Trophoblast cell (in vitro differentiated cells and primary cell): Measurements from ENCODE around the gene HOXA5.

ENCODE experiments used
- DNase-seq, 2 donors: peaks; one replicate each; pipeline ENCODE4 v3.0.0-alpha.2; 2016
- H2AFZ ChIP-seq: 2 replicates; pipeline ENCODE4 v1.6.1; 2013; ENCODE audit warnings: low read length, moderate library complexity, mild to moderate bottlenecking; ENCODE audit not compliant: insufficient read depth, poor library complexity
- H2AK5ac ChIP-seq: 2 replicates; pipeline ENCODE4 v1.6.1; 2013; ENCODE audit warnings: mild to moderate bottlenecking, low read length
- H2BK120ac ChIP-seq: 2 replicates; pipeline ENCODE4 v1.6.1; 2013; ENCODE audit warnings: low read length, mild to moderate bottlenecking, moderate library complexity; ENCODE audit not compliant: insufficient read depth, poor library complexity
- H2BK12ac ChIP-seq: 2 replicates; pipeline ENCODE4 v1.6.1; 2013; ENCODE audit warnings: mild to moderate bottlenecking, low read length, moderate library complexity
- H2BK5ac ChIP-seq: 2 replicates; pipeline ENCODE4 v1.6.1; 2013; ENCODE audit warnings: low read length, low read depth, moderate library complexity, mild to moderate bottlenecking; ENCODE audit not compliant: poor library complexity
- H3K14ac ChIP-seq: 2 replicates; pipeline ENCODE4 v1.6.1; 2013; ENCODE audit warnings: mild to moderate bottlenecking, low read length
- H3K18ac ChIP-seq: 2 replicates; pipeline ENCODE4 v1.6.1; 2013; ENCODE audit warnings: mild to moderate bottlenecking, low read length
- H3K23ac ChIP-seq: 2 replicates; pipeline ENCODE4 v1.6.1; 2013; ENCODE audit warnings: low read length
- H3K27ac ChIP-seq: 2 replicates; pipeline ENCODE4 v1.5.1; 2013; ENCODE audit warnings: low read depth, mild to moderate bottlenecking, inconsistent platforms, low read length, moderate library complexity
- H3K27me3 ChIP-seq: 2 replicates; pipeline ENCODE4 v1.6.1; 2013; ENCODE audit warnings: inconsistent platforms, mild to moderate bottlenecking, low read length, moderate library complexity; ENCODE audit not compliant: insufficient read depth
- H3K36me3 ChIP-seq, 2 experiments: 1 replicate in 1 of 2; 2 replicates in 1 of 2; pipeline ENCODE4 v1.6.1; 2013; ENCODE audit warnings: low read length in 2 of 2, mild to moderate bottlenecking in 2 of 2, moderate library complexity in 1 of 2; ENCODE audit not compliant: insufficient read depth in 2 of 2, control insufficient read depth in 1 of 2
- H3K4ac ChIP-seq: 2 replicates; pipeline ENCODE4 v1.6.1; 2013; ENCODE audit warnings: low read depth, mild to moderate bottlenecking, low read length, moderate library complexity
- H3K4me1 ChIP-seq, 2 experiments: 1 replicate in 1 of 2; 2 replicates in 1 of 2; pipeline ENCODE4 v1.6.1; 2013; ENCODE audit warnings: low read length in 2 of 2, mild to moderate bottlenecking in 2 of 2, moderate library complexity in 1 of 2; ENCODE audit not compliant: insufficient read depth in 2 of 2, control insufficient read depth in 1 of 2
- H3K4me2 ChIP-seq: 2 replicates; pipeline ENCODE4 v1.6.1; 2013; ENCODE audit warnings: inconsistent platforms, mild to moderate bottlenecking, low read length, moderate library complexity
- H3K4me3 ChIP-seq: 2 replicates; pipeline ENCODE4 v1.5.1; 2013; ENCODE audit warnings: mild to moderate bottlenecking, low read depth, low read length, inconsistent platforms
- H3K79me1 ChIP-seq: one replicate; pipeline ENCODE4 v1.6.1; 2013; ENCODE audit warnings: low read length
- H3K79me2 ChIP-seq: 2 replicates; pipeline ENCODE4 v1.6.1; 2013; ENCODE audit warnings: low read length, mild to moderate bottlenecking; ENCODE audit not compliant: control insufficient read depth, insufficient read depth, poor library complexity
- H3K9ac ChIP-seq: 2 replicates; pipeline ENCODE4 v1.6.1; 2013; ENCODE audit warnings: mild to moderate bottlenecking, low read length
- H3K9me3 ChIP-seq: 2 replicates; pipeline ENCODE4 v1.6.1; 2013; ENCODE audit warnings: low read depth, mild to moderate bottlenecking, control low read depth, inconsistent platforms, low read length; ENCODE audit not compliant: insufficient read depth
- H4K12ac ChIP-seq: 2 replicates; pipeline ENCODE4 v1.6.1; 2013; ENCODE audit warnings: low read depth, mild to moderate bottlenecking, low read length, moderate library complexity
- H4K8ac ChIP-seq: 2 replicates; pipeline ENCODE4 v1.6.1; 2013; ENCODE audit warnings: low read depth, mild to moderate bottlenecking, low read length, moderate library complexity
- H4K91ac ChIP-seq: one replicate; pipeline ENCODE4 v1.6.1; 2013; ENCODE audit warnings: low read depth, mild to moderate bottlenecking, low read length, moderate library complexity
- WGBS: extraction: QIAGEN DNeasy Blood & Tissue Kit; methylation state at CpG from one replicate; pipeline ENCODE4 v1.1.7; 2013; ENCODE audit warnings: missing lambda C conversion rate; ENCODE audit not compliant: insufficient read length, insufficient coverage; ENCODE audit errors: extremely low coverage; 5-methylcytosine and 5-hydroxymethylcytosine counted together

HOXA5 gene

DNA sequence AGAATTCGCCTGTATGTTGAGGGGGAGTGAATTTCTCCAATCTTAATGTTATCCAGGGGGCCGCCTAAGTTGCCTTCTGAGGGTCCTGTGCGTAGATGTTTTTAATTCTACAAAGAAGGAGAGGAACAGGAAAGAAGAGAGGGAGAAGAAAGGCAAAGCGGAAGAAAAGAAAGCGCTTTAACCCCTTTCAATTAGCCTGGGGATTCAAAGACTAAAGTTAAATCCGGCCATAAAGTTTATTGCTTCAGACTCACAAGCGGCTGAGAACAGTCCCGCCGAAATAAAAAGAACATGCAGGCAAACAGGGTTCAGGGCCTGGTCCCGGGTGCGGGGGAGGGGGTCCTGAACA, 4.5 kb downstream of the HOXA5 start:
- no peaks in the 10 kb centered on the region for H3K36me3 ChIP-seq
- no peak overlapping the region for H4K8ac ChIP-seq
- no peak overlapping the region for H3K14ac ChIP-seq
- peaks cover 6% of the 10 kb centered on the region for H3K9me3 ChIP-seq
- H3K4me2 ChIP-seq: no peak overlapping the region
- H3K27ac ChIP-seq: no peak overlapping the region
- no peak overlapping the region for H4K12ac ChIP-seq
- H3K4me1 ChIP-seq: peaks cover 3 to 11% of the 10 kb centered on the region in 2 experiments
- H3K79me2 ChIP-seq: no peaks in the 10 kb centered on the region
- no peak overlapping the region for H2AK5ac ChIP-seq
- H3K4ac ChIP-seq: no peak overlapping the region
- H3K79me1 ChIP-seq: no peaks in the 10 kb centered on the region
- peaks cover 83% of the 10 kb centered on the region for H3K27me3 ChIP-seq
- H3K9ac ChIP-seq: no peak overlapping the region
- no peak overlapping the region for H4K91ac ChIP-seq
- H2BK12ac ChIP-seq: no peak overlapping the region
- DNase-seq: no peak
- no CpG with 5 or more reads among the region's 11 CpGs for WGBS
- no peak overlapping the region for H3K4me3 ChIP-seq
- no peak overlapping the region for H2BK120ac ChIP-seq
- H2AFZ ChIP-seq: no peak overlapping the region
- H2BK5ac ChIP-seq: no peak overlapping the region
- no peak overlapping the region for H3K18ac ChIP-seq
- no peak overlapping the region for H3K23ac ChIP-seq

DNA sequence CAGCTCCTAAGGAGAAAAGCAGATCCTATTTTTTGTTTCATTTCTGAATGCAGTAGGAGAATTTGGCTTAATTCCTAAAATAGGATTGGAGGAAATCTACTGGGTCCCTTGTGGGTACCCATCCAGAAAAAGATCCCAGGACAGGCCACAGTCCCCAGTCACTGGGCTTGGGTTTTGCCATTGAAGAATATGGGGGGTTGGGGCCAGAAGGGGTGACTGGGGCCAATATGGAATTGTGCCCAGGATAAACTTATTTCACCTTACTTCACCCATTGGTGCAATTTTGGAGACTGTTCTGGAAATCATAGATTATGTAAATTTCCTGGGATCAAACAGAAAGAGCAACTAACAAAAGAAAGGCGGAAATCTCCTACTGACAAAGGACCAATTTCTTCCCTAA, 5.0 kb downstream of the HOXA5 start:
- no peak overlapping the region for H2BK120ac ChIP-seq
- H2AK5ac ChIP-seq: no peak overlapping the region
- H3K14ac ChIP-seq: no peak overlapping the region
- H4K12ac ChIP-seq: no peak overlapping the region
- peaks cover 2% of the 10 kb centered on the region for H3K9me3 ChIP-seq
- H3K4me2 ChIP-seq: no peak overlapping the region
- no peaks in the 10 kb centered on the region for H3K79me1 ChIP-seq
- no peak overlapping the region for H4K91ac ChIP-seq
- H3K79me2 ChIP-seq: no peaks in the 10 kb centered on the region
- H3K27me3 ChIP-seq: peaks cover 83% of the 10 kb centered on the region
- no peak overlapping the region for H3K18ac ChIP-seq
- no peak overlapping the region for H4K8ac ChIP-seq
- no peak overlapping the region for H2BK12ac ChIP-seq
- no peak overlapping the region for H2BK5ac ChIP-seq
- H3K4me1 ChIP-seq: peaks cover 3 to 7% of the 10 kb centered on the region in 2 experiments
- H3K4me3 ChIP-seq: no peak overlapping the region
- no CpG with 5 or more reads among the region's 1 CpG for WGBS
- H2AFZ ChIP-seq: no peak overlapping the region
- no peak overlapping the region for H3K27ac ChIP-seq
- no peak overlapping the region for H3K4ac ChIP-seq
- H3K36me3 ChIP-seq: no peaks in the 10 kb centered on the region
- no peak overlapping the region for H3K9ac ChIP-seq
- DNase-seq: no peak
- no peak overlapping the region for H3K23ac ChIP-seq

DNA sequence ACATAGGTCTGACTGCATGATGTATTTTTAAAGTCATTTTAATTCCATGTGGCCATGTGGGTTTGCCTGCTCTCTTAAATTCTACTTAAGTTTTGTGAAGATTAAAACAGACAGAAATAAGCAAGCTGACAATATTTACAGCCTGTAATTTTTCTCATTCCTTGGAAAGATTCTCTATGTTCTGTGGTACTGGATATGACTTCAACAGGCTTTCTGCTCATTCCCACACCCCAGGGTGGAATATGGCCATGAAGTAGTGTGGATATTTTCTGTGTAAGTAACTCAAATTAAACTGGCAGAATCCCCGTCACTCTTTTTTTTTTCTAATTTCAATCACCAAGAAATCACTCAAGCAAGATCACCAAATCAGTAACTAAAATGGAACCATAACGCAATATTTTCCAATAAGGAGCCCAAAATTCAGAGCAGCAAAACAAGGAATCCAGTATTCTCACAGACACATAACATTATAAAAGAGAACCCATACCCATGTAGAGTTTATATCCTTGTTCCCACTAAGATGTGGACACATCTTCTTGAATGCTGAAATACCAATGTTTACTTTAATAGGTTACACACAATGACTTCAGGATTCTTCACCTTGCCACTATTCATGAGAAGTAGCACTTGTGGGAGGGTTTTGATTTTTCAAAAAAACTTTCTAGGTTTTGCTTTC, 5.7 kb downstream of the HOXA5 start:
- Histone ChIP-seq H3K18ac (no peak overlapping the region), H2BK12ac (no peak overlapping the region), H4K12ac (no peak overlapping the region), H2AK5ac (no peak overlapping the region), H2AFZ (no peak overlapping the region), H3K9me3 (no peaks in the 10 kb centered on the region), H2BK120ac (no peak overlapping the region), H4K8ac (no peak overlapping the region), H3K4me3 (no peak overlapping the region), H3K79me1 (no peaks in the 10 kb centered on the region), H3K23ac (no peak overlapping the region), H4K91ac (no peak overlapping the region), H3K79me2 (no peaks in the 10 kb centered on the region), H2BK5ac (no peak overlapping the region), H3K14ac (no peak overlapping the region), H3K4me1 (peaks cover 0 to under 1% of the 10 kb centered on the region in 2 experiments), H3K36me3 (no peaks in the 10 kb centered on the region), H3K27ac (no peak overlapping the region), H3K4me2 (no peak overlapping the region), H3K27me3 (peaks cover 79% of the 10 kb centered on the region), H3K4ac (no peak overlapping the region), H3K9ac (no peak overlapping the region)
- DNase-seq: no peak
- no CpG with 5 or more reads among the region's 2 CpGs for WGBS

DNA sequence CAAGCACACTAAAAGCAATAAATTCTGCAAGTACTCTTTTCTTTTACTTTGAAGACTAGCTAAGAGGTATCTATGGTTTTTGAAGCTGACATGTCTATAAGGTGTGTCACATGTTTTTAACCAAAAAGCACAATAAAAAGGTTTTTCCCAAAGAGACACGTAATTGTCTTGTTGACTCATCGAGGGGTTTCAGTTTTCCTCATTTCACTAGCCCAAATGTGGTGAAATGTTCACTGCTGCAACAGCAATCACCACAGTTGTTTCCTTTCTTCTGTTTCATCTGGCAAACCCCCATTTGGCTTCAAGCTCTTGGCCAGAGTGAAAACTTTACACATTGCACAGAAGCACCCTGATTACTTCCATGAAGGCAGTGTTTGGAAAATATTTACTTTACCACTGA, 9.1 kb downstream of the HOXA5 start:
- H4K8ac ChIP-seq: no peak overlapping the region
- H3K79me2 ChIP-seq: no peaks in the 10 kb centered on the region
- H3K23ac ChIP-seq: no peak overlapping the region
- H3K79me1 ChIP-seq: no peaks in the 10 kb centered on the region
- no peak overlapping the region for H2AK5ac ChIP-seq
- no peak overlapping the region for H4K12ac ChIP-seq
- H3K36me3 ChIP-seq: no peaks in the 10 kb centered on the region
- H2BK5ac ChIP-seq: no peak overlapping the region
- no CpG with 5 or more reads among the region's 2 CpGs for WGBS
- no peak overlapping the region for H4K91ac ChIP-seq
- H2AFZ ChIP-seq: no peak overlapping the region
- no peak overlapping the region for H3K18ac ChIP-seq
- H3K27ac ChIP-seq: no peak overlapping the region
- peak in 1 of 2 donors; percentile 19 for DNase-seq
- H2BK12ac ChIP-seq: no peak overlapping the region
- H3K4ac ChIP-seq: no peak overlapping the region
- peaks cover 71% of the 10 kb centered on the region for H3K27me3 ChIP-seq
- H2BK120ac ChIP-seq: no peak overlapping the region
- no peak overlapping the region for H3K4me2 ChIP-seq
- no peak overlapping the region for H3K9ac ChIP-seq
- no peak overlapping the region for H3K4me3 ChIP-seq
- H3K9me3 ChIP-seq: peaks cover 11% of the 10 kb centered on the region
- no peak overlapping the region for H3K14ac ChIP-seq
- peaks cover 8 to 10% of the 10 kb centered on the region in 2 experiments for H3K4me1 ChIP-seq
